Cardiac septum (tissue), 1 donor: ENCODE data around the gene RNF152. TPM values are rescaled to one million over a fixed set of nuclear protein-coding genes. Genes with fewer than 3 reads are reported as not detected.

Source experiments
- DNase-seq: peaks from one replicate; pipeline ENCODE4 v3.0.0-alpha.2; 2020; ENCODE audit warnings: low spot score
- intact Hi-C: fragments of 100-400 bp; cut with DNase I; formaldehyde crosslinking; loops from one replicate; pipeline ENCODE4 v1.14.0; 2022
- total RNA-seq: library from RNA; stranded (reverse); fragmentation: NEBNext Ultra II Directional; extraction: Animal tissue kit (Norgen Biotek cat#: 25700); gene quantifications from one replicate; pipeline ENCODE4 v1.2.1, GENCODE V29; 2021
- donor health status: DM: no; HTN: no; CAD: no.

Gene RNF152
- total RNA-seq, 1 donor from 2014 or later, result 10.2 TPM

DNA sequence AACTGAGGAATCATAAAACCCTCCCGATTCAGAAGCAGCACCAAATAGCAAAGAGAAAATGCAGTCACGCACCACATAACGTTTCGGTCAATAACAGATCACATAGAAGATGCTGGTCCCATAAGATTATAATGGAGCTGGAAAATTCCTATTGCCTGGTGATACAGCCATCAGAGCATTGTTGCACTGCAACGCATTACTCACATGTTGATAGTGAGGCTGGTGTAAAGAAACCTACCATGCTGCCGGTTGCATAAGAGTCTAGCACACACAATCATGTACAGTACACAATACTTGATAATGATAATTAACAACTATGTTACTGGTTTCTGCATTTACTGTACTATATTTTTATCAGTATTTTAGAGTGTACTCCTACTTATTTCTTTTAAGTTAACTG, 32.5 kb downstream of the RNF152 start:
- intact Hi-C loops, result no loop called here

DNA sequence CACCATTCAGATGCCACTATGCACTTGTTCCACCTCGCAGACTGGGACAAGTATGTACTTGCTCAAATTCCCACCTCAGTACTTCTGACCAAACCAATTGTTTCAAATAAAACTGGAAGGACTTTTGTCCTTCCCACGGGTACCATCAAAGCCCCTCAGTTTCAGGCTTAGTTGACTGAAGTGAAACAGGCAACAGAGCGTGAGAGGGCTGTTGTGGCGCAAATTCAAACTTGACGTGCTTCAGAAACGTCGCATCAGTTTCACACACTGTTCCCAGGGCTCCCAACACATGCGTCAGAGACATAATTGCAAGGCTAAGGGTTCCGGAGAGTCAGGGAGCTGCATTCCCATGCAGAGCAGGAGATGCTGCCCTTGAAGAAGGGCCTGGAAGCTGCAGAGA, 33.7 kb downstream of the RNF152 start:
- DNase-seq, result no peak
- intact Hi-C loops, result no loop called here

More for the DNA sequence above, 32.5 kb downstream of the RNF152 start:
- DNase-seq, result no peak

DNA sequence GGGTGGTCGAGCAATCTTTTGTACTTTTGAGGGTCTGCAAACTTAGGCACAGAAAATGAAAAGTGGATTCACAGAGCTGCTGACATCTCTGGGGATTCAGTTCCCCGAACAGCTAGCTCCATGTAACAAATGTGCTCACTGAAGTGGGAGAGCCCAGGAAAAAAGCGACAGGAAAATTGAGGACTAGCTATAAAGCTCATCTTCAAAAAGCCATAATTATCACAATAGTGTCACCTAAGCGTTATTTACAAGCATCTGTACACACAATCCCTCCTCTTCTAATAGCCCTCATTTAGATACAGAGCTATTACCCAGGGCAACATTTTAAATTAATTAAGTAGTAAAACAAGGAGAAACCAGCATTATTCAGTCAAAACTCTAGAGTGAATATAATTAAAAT, 36.1 kb downstream of the RNF152 start:
- no peak for DNase-seq
- intact Hi-C loops, result no loop called here

- intact Hi-C loops, result no loop called here
- no peak for DNase-seq
These were observed 37.1 kb downstream of the RNF152 start for GRCh38 chr18:61855449-61856378.

- intact Hi-C loops, result no loop called here
- DNase-seq, result no peak
These were observed 38.0 kb downstream of the RNF152 start for GRCh38 chr18:61854578-61855448.

- DNase-seq, result no peak
- intact Hi-C loops, result no loop called here
These were observed 39.0 kb downstream of the RNF152 start for GRCh38 chr18:61853855-61854254.

- DNase-seq, result no peak
- intact Hi-C loops, result no loop called here
These were observed 40.3 kb downstream of the RNF152 start for GRCh38 chr18:61852496-61852895.

- DNase-seq, result no peak
These were observed 40.8 kb downstream of the RNF152 start for GRCh38 chr18:61851940-61852451.

DNA sequence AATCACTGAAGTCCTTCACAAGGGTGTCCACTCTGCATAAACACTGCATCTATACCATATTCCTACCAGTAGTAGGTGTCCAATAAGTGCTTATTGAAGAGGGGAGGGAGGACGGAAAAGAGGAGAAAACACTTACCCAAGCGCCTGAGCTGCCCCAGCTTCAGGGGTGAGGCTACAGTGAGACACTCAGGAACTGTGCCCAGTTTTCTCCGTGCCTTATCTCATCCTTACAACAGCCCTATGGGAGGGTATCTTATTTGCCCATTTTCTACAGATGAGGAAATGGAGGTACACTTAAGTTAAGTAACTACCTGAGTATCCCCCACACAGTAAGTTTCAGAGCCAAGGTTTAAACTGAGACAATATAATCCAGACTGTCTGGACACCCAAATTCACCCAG, 41.5 kb downstream of the RNF152 start:
- no peak for DNase-seq
- intact Hi-C loops, result no loop called here

More at GRCh38 chr18:61851940-61852451, 40.8 kb downstream of the RNF152 start:
- intact Hi-C loops, result no loop called here

GRCh38 chr18:61850756-61851155, 42.1 kb downstream of the RNF152 start:
- DNase-seq, result no peak
- intact Hi-C loops, result no loop called here

- intact Hi-C loops, result no loop called here
These were observed 45.5 kb downstream of the RNF152 start for GRCh38 chr18:61847164-61847791.

GRCh38 chr18:61845197-61845596, 47.6 kb downstream of the RNF152 start:
- DNase-seq, result no peak
- intact Hi-C loops, result no loop called here

More at GRCh38 chr18:61847164-61847791, 45.5 kb downstream of the RNF152 start:
- DNase-seq, result no peak

GRCh38 chr18:61844726-61845125, 48.1 kb downstream of the RNF152 start:
- no peak for DNase-seq
- intact Hi-C loops, result no loop called here

DNA sequence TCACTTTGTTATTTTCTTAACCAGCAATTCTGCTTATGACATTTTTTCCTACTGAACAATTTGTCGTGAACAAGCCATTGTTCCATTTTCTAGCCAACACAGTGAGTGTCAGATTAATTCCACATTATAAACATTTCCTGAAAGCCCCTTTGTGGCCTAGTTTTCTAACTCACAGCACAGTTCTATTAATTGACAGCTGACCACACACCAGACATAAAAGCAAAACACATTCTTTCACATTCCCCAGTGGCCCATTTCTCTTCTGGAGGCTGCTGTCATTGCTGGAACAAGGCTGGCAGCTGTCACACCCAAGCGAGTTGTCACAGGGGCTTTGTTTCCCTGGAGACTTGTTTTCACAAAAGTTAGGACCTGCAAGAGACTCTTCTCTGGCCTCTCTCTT, 50.7 kb downstream of the RNF152 start:
- intact Hi-C loops, result no loop called here
- DNase-seq, result no peak

DNA sequence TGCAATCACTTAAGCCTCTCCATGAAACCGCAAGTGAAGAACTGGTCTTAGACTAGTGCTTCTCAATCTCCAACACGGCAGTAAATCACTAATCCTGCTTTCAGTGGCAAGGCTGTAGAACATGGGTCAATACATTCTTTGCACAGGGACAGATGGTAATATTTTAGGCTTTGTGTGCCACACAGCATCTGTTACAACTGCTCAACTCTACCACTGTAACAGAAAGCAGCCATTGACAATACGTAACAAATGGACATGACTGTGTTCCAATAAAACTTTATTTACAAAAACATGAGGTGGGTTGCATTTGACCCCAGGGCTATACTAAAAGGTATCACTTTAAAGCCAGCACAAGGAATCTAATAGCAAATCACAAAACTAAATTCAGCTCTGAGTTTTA, 51.1 kb downstream of the RNF152 start:
- intact Hi-C loops, result no loop called here

GRCh38 chr18:61840324-61840723, 52.5 kb downstream of the RNF152 start:
- intact Hi-C loops, result no loop called here
- no peak for DNase-seq

More for the DNA sequence above, 51.1 kb downstream of the RNF152 start:
- DNase-seq, result no peak

DNA sequence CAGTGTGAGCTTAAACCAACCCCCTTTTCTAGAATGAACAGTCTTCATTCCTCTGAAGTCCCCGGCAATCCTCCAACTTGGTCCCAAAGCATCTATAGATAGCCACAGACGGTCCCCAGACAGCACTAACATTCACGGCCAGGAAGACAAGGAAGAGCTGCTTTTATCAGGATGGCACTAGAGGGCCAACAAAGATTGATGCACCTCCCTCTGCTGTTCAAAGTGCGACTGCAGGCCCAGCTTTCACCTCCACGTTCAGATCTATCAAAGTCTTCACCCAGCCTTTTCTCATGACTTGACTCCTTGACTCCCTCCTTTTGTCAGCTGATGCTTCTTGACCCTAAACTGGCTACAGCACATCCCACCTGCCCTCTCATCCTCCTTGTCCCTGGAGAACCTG, 54.3 kb downstream of the RNF152 start:
- intact Hi-C loops, result loop anchor here (5.0 kb wide), 1 partner anchor 96 kb away; no protein-coding TSS in a partner anchor

DNA sequence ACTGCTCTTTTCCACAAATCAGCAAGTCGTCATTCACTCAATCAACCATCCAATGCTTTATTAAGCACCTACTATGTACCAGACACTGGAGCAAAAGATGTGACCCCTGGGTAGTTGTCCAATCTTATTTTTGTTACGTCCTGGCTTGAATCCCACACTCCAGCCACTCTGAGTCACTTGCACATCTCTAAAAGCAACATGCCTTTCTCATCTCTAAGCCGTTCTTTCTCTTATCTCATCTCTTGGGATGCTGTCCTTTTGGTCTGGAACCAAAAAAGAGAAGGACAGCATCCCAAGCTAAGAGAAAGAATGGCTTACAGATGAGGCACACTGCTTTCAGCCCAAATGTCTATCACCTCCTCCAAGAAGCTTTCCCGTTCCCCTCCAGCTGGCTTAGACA, 58.8 kb downstream of the RNF152 start:
- intact Hi-C loops, result no loop called here
- DNase-seq, result no peak

More for the DNA sequence above, 54.3 kb downstream of the RNF152 start:
- DNase-seq, result no peak

GRCh38 chr18:61833387-61833786, 59.4 kb downstream of the RNF152 start:
- intact Hi-C loops, result no loop called here
- DNase-seq, result no peak

- intact Hi-C loops, result no loop called here
These were observed 59.9 kb downstream of the RNF152 start for GRCh38 chr18:61832858-61833257.

More at GRCh38 chr18:61832858-61833257, 59.9 kb downstream of the RNF152 start:
- no peak for DNase-seq
